H1 (cell line): ENCODE measurements around the gene ARMC10. TPM values are rescaled to one million over a fixed set of nuclear protein-coding genes. Genes with fewer than 3 reads are reported as not detected.

ENCODE experiments used
- CREB1 ChIP-seq: IDR thresholded peaks from 2 replicates; pipeline ENCODE4 v1.6.1; 2012; ENCODE audit warnings: inconsistent platforms
- polyA plus RNA-seq, 7 experiments: library from polyadenylated mRNA; depleted of rRNA in 3 of 7; stranded (reverse) in 5 of 7; unstranded in 2 of 7; fragments of >200 nt in 5 of 7; fragments of 200-250 nt in 2 of 7; gene quantifications; 1 replicate in 5 of 7; 2 replicates in 1 of 7; 4 replicates in 1 of 7; pipeline versions ENCODE4 v1.2.1 to v1.2.3, GENCODE V29; 2011 to 2013; ENCODE audit warnings: missing spikeins in 2 of 7, mixed read lengths in 2 of 7
- total RNA-seq: library from RNA; stranded (reverse); fragmentation: NEBNext Ultra II Directional; extraction: Animal tissue kit (Norgen Biotek cat#: 25700); gene quantifications from 2 replicates; pipeline ENCODE4 v1.2.1, GENCODE V29; 2021

Gene ARMC10
- total and polyA plus RNA-seq, 2 of the 8 experiments (the other 6 are each of a cell fraction or from before 2014, with no cell fraction given), result 16.4 to 44.3 TPM

- TF ChIP-seq CREB1, result peak; percentile 11; the same call in 1 of the 2 replicates
- TF ChIP-seq, all 59 proteins: peak for 9
Observed at GRCh38 chr7:103075337-103075918, 488 bp downstream of the ARMC10 start (continued).
